B cell (primary cell): Measurements from ENCODE around the gene HHIPL1.

Experiments used
- EZH2 ChIP-seq: IDR thresholded peaks from 2 replicates; pipeline ENCODE4 v1.6.1; 2012; ENCODE audit warnings: borderline replicate concordance, low read depth, mild to moderate bottlenecking, moderate library complexity, low read length; ENCODE audit not compliant: insufficient read depth, poor library complexity, severe bottlenecking
- TF ChIP-seq, protein P1 (sequence below): fragments of 200-600 bp; IDR thresholded peaks from one replicate; pipeline ENCODE4 v1.8.0; 2022; ENCODE audit warnings: antibody characterized with exemption, mild to moderate bottlenecking

- TF ChIP-seq, protein P1, sequence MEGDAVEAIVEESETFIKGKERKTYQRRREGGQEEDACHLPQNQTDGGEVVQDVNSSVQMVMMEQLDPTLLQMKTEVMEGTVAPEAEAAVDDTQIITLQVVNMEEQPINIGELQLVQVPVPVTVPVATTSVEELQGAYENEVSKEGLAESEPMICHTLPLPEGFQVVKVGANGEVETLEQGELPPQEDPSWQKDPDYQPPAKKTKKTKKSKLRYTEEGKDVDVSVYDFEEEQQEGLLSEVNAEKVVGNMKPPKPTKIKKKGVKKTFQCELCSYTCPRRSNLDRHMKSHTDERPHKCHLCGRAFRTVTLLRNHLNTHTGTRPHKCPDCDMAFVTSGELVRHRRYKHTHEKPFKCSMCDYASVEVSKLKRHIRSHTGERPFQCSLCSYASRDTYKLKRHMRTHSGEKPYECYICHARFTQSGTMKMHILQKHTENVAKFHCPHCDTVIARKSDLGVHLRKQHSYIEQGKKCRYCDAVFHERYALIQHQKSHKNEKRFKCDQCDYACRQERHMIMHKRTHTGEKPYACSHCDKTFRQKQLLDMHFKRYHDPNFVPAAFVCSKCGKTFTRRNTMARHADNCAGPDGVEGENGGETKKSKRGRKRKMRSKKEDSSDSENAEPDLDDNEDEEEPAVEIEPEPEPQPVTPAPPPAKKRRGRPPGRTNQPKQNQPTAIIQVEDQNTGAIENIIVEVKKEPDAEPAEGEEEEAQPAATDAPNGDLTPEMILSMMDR = no peak
- TF ChIP-seq EZH2 = no peak
These were observed 46.4 kb downstream of the HHIPL1 start for GRCh38 chr14:99691111-99691885.
